GM21367 (cell line): ENCODE measurements around the gene ELL2.

Experiments
- ATAC-seq: cut with Tn5 transposase; IDR thresholded peaks from one replicate; pipeline ENCODE4 v1.9.1; 2021; ENCODE audit not compliant: unreplicated experiment

Gene ELL2

GRCh38 chr5:95983509-95983908 lies 21.9 kb upstream of the ELL2 start:
- no peak for ATAC-seq

- no peak for ATAC-seq
These were observed 21.4 kb upstream of the ELL2 start for GRCh38 chr5:95983080-95983479.

- no peak for ATAC-seq
These were observed 15.0 kb upstream of the ELL2 start for GRCh38 chr5:95976606-95977005.

GRCh38 chr5:95975703-95976102 lies 14.1 kb upstream of the ELL2 start:
- no peak for ATAC-seq

GRCh38 chr5:95973793-95974325 lies 12.2 kb upstream of the ELL2 start:
- no peak for ATAC-seq

- ATAC-seq = no peak
These were observed 10.5 kb upstream of the ELL2 start for GRCh38 chr5:95972196-95972595.

GRCh38 chr5:95970359-95970704 lies 8.7 kb upstream of the ELL2 start:
- ATAC-seq = no peak

- ATAC-seq = no peak
These were observed 8.2 kb upstream of the ELL2 start for GRCh38 chr5:95969651-95970358.

GRCh38 chr5:95969055-95969454 lies 7.4 kb upstream of the ELL2 start:
- no peak for ATAC-seq

- ATAC-seq = no peak
These were observed 5.6 kb upstream of the ELL2 start for GRCh38 chr5:95967236-95967635.

GRCh38 chr5:95966005-95966404 lies 4.4 kb upstream of the ELL2 start:
- no peak for ATAC-seq

- no peak for ATAC-seq
These were observed 2.2 kb upstream of the ELL2 start for GRCh38 chr5:95963650-95964410.

GRCh38 chr5:95962785-95963184 lies 1.1 kb upstream of the ELL2 start:
- ATAC-seq = no peak

- ATAC-seq = no peak
These were observed 773 bp upstream of the ELL2 start for GRCh38 chr5:95962475-95962773.

GRCh38 chr5:95960667-95961616 lies 709 bp downstream of the ELL2 start:
- ATAC-seq = peak; percentile 44

- no peak for ATAC-seq
These were observed 1.6 kb downstream of the ELL2 start for GRCh38 chr5:95959888-95960666.

GRCh38 chr5:95959051-95959887 lies 2.4 kb downstream of the ELL2 start:
- no peak for ATAC-seq

GRCh38 chr5:95958310-95959014 lies 3.2 kb downstream of the ELL2 start:
- ATAC-seq = no peak

- no peak for ATAC-seq
These were observed 4.0 kb downstream of the ELL2 start for GRCh38 chr5:95957561-95958203.
